Iris pigment epithelial cell (primary cell): Measurements from ENCODE around the gene ILDR2.

Experiments
- DNase-seq: peaks from one replicate; pipeline ENCODE4 v3.0.0-alpha.2; 2011; ENCODE audit warnings: low read depth

Gene ILDR2

DNA sequence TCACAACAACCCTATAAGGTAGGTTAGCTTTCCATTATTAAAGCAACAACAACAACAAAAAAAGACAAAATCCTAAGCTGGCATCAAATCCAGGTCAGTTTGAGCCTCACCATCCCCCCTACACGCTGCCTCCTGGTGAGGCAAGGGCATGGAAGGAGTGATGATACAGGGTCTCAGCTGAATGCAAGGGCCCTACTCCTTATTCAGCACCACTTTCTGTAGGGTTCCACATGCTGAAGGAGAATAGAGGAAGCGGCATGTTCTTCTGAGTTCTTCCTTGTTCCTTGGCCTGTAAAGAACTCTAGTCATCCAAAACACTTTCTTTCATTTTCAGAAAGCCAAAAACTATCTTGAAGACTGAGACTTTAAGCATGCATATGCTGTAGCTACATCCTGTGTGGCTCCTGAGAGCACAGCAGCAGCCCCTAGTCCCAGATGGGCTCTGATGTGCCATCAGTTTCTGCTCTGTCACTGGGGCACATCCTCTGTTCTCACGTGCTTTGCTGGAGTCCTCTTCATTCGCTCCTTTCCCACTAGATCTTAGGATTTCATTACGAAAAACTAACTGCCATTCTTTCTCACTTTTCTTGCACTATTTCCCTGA lies 6.2 kb downstream of the ILDR2 start:
- DNase-seq = no peak

DNA sequence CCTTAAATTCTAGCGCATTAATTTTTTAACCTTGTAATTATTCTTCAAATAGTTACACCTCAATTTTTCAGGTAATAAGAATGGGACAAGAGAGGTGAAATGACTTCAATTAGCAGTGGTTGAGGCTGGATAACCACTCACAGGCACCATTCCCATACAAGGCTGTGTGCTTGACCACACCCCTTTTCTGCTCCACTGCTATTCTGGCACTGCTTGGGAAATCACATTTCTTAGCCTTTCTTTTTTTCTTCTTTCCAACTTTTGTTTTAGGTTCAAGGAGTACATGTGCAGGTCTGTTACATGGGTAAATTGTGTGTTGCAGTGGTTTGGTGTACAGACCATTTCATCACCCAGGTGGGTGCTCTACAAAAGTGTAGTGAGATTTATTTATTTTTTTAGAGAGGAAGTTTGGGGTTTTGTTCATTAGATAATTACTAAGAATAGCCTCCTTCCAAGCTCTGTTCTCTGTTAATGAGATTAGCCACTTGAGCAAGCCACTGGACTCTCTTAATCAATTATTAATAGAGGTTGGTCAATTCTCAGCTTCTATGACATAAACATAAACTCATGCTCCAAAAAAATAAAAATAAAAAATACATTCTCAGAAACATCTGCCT lies 14.4 kb downstream of the ILDR2 start:
- DNase-seq = no peak

DNA sequence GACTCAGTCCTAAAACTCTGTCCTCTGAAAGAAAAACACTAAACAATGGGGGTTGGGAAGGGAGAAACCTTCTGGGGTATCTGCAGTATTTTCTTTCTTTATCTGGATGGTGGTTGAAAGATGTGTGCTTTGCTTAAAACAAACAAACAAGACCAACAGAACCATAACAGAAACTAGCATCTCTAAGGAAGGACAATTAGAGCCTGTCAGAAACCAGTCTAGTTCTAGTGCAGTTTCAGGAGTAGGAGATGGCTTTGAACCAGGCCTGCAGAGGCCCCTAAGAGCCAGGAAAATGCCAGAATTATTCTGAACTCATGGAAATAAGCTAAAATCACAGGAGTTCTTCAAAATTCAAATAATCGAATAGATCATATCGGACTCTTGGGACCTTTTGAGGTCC lies 18.5 kb downstream of the ILDR2 start:
- DNase-seq = no peak

DNA sequence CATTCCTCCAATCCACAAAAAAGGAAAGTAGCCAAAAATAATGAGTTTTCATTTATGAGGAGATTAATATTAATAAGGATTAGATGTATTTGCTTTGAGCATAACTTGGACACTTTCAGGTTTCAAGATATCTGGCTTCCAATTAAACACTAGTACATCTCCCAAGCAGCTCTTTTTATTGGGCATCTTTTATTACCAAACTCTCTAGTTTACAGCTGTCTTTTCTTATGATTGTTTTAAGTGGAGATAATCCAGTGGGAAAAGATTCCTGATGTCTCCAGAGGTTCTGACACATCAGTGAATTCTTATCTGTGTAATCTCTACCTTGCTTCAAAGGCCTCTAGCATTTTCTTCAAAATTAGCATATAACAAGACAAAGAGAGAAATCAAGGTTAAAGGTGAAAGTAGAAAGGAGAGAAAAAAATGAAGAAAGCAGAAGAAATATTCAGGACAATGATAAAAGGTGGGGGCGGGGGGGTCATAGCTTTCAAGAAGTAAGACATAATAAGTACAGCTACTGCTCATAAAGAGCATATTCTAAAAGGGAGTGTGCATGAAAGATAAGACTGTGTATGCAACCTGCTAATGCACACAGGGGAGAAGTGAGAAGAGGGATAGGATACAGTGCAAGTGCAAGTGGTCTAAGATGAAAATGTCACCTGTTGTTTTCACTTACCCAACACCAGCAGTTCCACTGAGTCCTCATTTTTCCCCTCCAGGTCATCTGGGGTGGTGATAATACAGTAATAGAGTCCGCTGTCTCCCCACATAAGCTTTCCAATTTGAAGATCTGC lies 19.1 kb downstream of the ILDR2 start:
- DNase-seq = no peak

DNA sequence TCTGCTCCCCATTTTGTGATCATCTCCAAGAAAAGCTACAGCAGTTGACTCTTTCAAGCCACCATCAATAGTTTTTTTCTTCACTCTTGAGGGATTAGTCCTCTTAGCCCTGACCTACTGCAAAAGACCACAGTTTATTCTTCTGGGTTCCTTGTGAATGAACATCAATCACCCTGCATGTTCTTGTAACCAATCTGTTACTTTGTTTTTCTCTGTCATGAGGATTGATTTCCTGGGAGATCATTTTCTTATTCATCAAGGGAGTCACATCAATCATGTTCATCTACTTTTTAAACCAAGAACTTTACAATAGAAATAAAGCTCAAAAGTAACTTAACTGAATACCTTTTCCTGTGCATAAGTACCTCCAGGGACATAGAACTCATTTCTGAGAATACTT lies 21.8 kb downstream of the ILDR2 start:
- DNase-seq = no peak

DNA sequence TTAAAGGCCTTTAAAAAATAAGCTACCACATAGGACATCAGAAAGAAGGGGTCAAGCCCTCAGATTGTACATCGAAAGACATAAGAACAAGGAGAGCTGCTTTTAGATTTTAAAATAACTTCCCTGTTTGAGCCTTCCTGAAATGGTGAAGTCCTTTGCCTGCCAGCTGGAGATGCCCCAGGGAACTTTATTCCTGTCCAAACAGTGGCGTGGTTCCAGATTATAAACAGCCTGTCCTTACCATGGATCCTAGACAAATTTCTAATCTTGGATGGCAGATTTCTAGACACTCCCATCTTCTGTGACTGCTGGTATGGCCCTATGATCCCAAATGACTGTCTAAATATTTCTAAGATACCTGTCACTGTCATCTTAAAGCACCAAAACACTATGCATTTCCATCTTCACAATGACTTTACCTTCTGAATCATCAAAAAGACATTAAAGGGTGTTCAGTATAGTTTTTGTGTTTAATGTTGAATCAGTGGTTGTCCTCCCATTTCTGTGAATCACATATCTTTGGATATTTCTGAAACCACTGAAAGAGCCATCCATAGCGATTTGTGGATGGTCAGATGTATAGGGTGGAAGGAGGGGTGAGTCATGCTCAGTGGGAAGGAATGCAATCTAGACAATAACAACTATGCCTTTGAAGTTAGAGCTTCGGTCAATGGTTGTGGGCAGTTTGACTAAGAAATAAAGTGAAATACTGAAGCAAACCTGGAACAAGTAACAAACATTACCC lies 23.2 kb downstream of the ILDR2 start:
- peak; percentile 73 for DNase-seq

DNA sequence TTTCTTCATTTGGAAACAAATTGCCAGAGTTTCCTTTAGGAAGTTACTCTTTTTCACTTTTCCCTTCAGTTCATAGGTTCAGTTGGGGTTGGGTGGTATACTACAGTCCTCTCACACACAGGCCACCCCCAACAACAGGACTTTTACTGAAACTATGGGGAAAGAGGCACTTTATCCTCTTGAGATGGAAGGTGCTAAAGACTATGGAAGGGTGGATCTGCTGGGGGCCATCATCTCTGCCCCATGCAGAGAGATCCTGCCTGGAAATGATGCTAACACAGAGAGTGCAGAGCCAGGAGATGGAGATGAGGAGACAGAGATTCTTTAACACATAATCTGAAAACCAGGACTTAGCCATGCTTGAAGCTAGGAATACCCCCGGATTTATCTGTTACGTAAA lies 24.3 kb downstream of the ILDR2 start:
- DNase-seq = no peak

DNA sequence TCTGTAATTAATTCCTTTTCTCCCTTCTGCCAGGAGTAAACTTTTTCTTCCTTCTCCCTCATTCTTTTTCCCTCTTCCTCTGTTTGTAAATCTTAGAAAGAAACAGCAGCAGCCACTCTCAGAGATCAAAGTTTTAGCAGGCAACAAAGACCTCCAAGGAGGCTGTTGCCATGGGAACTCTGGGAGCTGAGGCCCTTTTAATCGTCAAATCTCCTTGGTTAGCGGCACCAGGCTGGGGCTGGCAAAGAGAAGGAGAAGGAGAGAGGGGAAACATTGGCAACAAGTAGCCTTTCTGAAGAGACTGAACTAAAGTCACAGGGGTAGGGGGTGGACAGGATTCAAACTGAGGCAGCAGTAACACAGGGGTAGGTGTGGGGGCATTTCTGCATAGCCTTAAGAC lies 25.2 kb downstream of the ILDR2 start:
- DNase-seq = no peak

GRCh38 chr1:166948856-166949350 lies 26.4 kb downstream of the ILDR2 start:
- no peak for DNase-seq

DNA sequence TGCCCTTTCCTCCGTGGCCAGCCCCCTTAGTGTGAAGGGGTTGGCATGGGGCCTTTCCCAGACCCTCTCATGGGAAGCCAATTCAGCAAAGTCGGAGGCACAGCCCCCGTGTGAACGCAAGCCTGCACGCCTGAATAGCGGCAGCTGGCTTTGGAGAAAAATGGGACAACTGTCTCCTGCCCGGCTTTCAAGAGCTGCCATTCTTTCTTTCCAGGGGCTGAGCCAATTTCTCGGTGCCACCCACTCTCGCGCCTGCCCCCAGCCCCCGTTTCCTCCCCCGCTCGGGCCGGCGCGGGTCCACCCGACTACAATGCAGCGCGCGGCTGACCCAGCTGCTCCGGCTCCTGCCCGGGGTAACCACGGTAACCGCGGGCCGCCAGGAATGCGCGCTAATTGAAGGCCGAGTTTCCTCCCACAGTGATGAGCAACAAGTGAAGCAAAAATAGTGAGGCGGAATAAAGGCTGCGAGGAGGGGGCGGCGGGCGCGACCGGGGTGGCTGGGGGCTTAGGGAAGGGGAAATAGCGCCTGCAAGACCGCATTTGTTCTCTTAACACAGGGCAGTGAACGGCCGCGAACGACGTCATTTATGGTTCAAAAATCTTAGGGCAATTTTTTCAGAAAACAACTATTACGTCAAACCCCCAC lies 27.8 kb downstream of the ILDR2 start:
- peak; percentile 65 for DNase-seq

DNA sequence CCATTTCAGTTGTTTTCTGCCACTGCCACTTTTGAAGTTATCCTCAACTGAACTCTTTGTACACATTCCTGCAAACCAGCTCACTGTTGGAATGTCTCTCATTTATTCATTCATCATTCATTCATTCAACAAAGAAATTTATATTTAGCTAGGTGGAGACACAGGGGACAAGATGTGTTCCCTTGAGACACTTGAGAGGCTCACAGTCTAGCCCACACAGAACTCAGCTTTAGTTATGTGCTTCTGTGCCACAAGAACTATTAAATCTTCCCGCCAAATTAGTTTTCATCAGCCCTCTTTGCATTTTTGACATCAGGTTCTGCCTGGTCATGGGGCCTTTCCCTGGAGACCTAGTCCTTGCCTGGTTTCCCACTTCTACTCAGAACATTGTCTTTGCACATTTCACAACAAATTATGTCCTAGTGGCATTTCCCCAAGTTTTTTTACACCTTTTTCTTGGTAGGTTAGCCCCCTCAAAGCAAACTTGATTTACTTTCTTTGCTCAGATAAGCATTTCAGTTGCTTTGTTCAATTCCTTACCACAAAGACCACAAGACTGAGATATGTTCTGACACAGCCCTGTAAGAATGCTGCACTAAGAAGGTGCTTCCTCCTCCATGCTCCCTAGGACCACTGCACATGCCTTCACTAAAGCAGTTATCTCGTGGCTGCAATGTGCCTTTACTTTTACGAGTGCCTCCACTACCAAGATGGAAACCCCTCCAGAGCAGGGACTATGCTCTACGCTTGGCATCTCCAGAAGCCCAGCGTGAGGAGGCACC lies 31.0 kb downstream of the ILDR2 start:
- DNase-seq = peak; percentile 85

DNA sequence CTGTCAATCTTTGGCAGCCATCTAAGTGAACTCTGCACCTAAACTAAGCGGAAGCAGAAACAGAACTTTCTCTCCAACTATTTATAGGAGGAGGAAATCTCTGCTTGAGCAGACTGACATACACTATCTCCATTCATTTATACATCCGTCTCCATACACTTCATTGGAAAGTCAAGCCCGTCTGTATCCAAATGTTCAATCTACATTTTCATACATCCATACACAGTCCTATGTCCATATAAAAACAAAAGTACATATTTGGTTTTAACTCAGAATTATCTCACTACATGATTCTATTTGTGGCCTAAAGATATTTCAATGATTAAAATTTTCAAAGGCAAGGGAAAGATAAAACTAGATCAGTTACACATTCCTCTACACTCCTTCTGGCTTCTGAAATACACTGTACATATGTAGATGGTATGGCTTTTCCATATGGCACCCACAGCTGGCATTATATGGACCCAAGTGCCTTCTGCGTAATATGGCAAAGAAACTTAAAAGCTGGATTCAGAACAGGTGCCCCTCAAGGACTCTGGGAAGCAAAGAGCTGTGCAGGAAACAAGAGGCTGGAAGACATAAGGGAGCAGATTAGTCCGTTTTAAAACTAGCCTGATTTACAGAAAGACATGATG lies 35.5 kb downstream of the ILDR2 start:
- no peak for DNase-seq

GRCh38 chr1:166937962-166938361 lies 37.4 kb downstream of the ILDR2 start:
- DNase-seq = no peak

- DNase-seq = no peak
Measured at GRCh38 chr1:166937329-166937728, 38.0 kb downstream of the ILDR2 start.

- no peak for DNase-seq
Measured at GRCh38 chr1:166933633-166934032, 41.7 kb downstream of the ILDR2 start.

GRCh38 chr1:166933140-166933539 lies 42.2 kb downstream of the ILDR2 start:
- no peak for DNase-seq

DNA sequence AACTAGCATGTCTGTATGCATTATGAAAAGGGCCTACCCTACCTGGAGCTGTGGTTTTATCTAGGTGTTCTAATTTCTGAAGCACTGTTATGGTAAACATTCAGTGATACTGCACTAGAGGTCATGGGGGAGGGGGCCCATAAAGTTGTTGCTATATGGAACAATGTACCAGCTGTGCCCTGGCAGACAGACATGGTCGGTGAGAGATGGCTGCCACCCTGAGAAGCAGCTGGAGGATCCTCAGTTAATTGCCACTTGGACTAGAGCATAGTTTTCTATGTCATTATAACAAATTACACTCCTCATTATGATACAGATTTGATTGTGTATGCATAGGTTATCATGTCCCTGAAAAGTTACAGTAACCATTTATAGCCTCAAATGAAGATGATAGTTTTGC lies 45.4 kb downstream of the ILDR2 start:
- DNase-seq = no peak

- no peak for DNase-seq
Measured at GRCh38 chr1:166927701-166928100, 47.6 kb downstream of the ILDR2 start.

DNA sequence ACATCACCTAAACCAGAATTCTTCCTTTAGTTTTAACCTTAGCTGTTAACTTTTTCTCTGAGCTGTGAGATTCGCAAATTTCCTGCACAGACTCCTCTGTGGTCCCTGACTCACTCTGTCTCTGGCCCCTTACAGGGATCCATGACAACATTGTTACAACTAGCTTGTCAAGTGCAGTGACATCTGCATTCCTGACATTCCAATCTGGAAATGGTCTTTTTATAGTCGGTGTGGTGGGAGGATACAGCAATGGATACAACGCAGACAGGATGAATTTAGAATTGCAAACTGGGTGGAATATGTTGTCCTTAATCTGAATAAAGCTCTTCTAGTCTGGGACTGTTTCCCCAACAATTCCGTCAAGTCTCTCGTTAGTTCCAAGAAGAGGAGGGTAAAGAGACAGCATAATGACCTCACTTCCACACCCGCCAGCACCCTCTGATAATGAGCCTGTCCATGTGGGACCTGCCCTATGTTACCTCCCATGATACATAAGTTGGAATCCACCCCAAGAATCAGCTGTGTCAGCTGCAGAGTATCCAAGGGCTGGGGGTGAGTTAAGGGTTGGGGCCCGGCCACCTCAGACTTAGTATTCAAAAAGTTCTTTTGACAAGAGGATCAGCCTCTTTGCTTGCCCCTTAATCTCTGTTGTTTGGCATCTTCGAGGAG lies 49.4 kb downstream of the ILDR2 start:
- peak; percentile 37 for DNase-seq
